ENCODE results near the gene CNTN2. TPM values are rescaled to one million over a fixed set of nuclear protein-coding genes. Genes with fewer than 3 reads are reported as not detected.

CNTN2 gene
- polyA plus RNA-seq, 1 donor from 2014 or later, result 3.2 TPM

DNA sequence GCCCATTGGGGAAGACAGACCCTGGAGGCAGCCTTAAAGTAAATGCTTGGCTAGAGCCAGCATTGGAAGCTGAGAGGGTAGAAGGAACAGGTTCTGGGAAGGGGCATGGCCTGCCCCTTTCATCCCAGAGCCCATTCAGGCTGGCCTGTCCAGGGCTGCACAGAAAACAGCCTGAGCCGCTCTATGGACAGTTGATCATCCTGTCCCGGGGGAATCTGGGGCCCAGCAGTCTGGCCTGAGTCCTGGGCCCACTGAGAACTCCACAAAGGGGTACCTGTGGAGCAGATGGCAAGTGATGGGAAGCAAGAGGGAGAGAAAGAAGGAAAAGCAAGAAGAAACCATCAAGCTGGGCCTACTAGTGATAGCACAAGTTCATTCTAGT, 28.0 kb downstream of the CNTN2 start:
- no peaks in the 10 kb centered on the region for H3K36me3 ChIP-seq (ENCODE audit: insufficient read depth, low read length)
- H3K4me2 ChIP-seq (ENCODE audit: low read length), result no peak overlapping the region
- H4K20me1 ChIP-seq (ENCODE audit: insufficient read depth), result no peaks in the 10 kb centered on the region
- no peaks in the 10 kb centered on the region for H3K9me2 ChIP-seq (ENCODE audit: insufficient read depth, low read length)
- no peak overlapping the region for H3K4me3 ChIP-seq (ENCODE audit: low read length)
- H3K9ac ChIP-seq (ENCODE audit: low read length), result no peak overlapping the region
- no peak overlapping the region for H2AFZ ChIP-seq (ENCODE audit: low read depth, low read length)
- no peaks in the 10 kb centered on the region for H3K27me3 ChIP-seq (ENCODE audit: insufficient read depth, low read depth, low read length)
- no peaks in the 10 kb centered on the region for H3F3A ChIP-seq (ENCODE audit: insufficient read depth, low read length, poor library complexity, severe bottlenecking)
- H3K27ac ChIP-seq (ENCODE audit: low read length), result no peak overlapping the region
- no peaks in the 10 kb centered on the region for H3K9me3 ChIP-seq (ENCODE audit: low read length)
- no peaks in the 10 kb centered on the region for H3K79me2 ChIP-seq (replicated peaks; ENCODE audit: insufficient read depth, low read length)
- TF ChIP-seq RAD21 (conservative IDR thresholded peaks at IDR 0.05) (no peak), POLR2AphosphoS5 (IDR thresholded peaks at IDR 0.05) (no peak)
- TF ChIP-seq, protein P1, sequence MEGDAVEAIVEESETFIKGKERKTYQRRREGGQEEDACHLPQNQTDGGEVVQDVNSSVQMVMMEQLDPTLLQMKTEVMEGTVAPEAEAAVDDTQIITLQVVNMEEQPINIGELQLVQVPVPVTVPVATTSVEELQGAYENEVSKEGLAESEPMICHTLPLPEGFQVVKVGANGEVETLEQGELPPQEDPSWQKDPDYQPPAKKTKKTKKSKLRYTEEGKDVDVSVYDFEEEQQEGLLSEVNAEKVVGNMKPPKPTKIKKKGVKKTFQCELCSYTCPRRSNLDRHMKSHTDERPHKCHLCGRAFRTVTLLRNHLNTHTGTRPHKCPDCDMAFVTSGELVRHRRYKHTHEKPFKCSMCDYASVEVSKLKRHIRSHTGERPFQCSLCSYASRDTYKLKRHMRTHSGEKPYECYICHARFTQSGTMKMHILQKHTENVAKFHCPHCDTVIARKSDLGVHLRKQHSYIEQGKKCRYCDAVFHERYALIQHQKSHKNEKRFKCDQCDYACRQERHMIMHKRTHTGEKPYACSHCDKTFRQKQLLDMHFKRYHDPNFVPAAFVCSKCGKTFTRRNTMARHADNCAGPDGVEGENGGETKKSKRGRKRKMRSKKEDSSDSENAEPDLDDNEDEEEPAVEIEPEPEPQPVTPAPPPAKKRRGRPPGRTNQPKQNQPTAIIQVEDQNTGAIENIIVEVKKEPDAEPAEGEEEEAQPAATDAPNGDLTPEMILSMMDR (IDR thresholded peaks at IDR 0.05; ENCODE audit: poor library complexity, severe bottlenecking), result no peak

DNA sequence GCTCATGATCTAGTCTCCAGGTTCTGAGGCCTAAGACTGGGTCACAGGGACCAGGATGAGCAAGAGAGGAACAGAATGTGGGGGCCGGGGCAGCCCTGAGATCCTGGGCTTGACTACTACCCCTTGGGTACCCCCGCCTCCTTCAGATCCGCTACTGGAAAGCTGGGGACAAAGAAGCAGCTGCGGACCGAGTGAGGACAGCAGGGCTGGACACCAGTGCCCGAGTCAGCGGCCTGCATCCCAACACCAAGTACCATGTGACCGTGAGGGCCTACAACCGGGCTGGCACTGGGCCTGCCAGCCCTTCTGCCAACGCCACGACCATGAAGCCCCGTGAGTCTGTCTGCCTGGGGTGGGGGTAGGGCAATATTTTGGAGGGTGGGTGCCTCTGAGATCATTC, 28.8 kb downstream of the CNTN2 start:
- Histone ChIP-seq H3K27ac (ENCODE audit: low read length) (no peak overlapping the region), H3F3A (ENCODE audit: insufficient read depth, low read length, poor library complexity, severe bottlenecking) (no peaks in the 10 kb centered on the region), H4K20me1 (ENCODE audit: insufficient read depth) (no peaks in the 10 kb centered on the region), H3K9me2 (ENCODE audit: insufficient read depth, low read length) (no peaks in the 10 kb centered on the region), H3K4me2 (ENCODE audit: low read length) (no peak overlapping the region), H3K79me2 (replicated peaks; ENCODE audit: insufficient read depth, low read length) (no peaks in the 10 kb centered on the region), H3K9ac (ENCODE audit: low read length) (no peak overlapping the region), H3K36me3 (ENCODE audit: insufficient read depth, low read length) (no peaks in the 10 kb centered on the region), H3K4me3 (ENCODE audit: low read length) (no peak overlapping the region), H3K27me3 (ENCODE audit: insufficient read depth, low read depth, low read length) (no peaks in the 10 kb centered on the region), H3K9me3 (ENCODE audit: low read length) (no peaks in the 10 kb centered on the region), H2AFZ (ENCODE audit: low read depth, low read length) (no peak overlapping the region)
- TF ChIP-seq, protein P1 (IDR thresholded peaks at IDR 0.05; ENCODE audit: poor library complexity, severe bottlenecking), result no peak
- TF ChIP-seq RAD21 (conservative IDR thresholded peaks at IDR 0.05), result no peak
- no peak for TF ChIP-seq EP300 (conservative IDR thresholded peaks at IDR 0.05; ENCODE audit: poor library complexity, severe bottlenecking)
- TF ChIP-seq TAF1 (IDR thresholded peaks at IDR 0.05; ENCODE audit: low read depth), result no peak
- TF ChIP-seq, protein P2, sequence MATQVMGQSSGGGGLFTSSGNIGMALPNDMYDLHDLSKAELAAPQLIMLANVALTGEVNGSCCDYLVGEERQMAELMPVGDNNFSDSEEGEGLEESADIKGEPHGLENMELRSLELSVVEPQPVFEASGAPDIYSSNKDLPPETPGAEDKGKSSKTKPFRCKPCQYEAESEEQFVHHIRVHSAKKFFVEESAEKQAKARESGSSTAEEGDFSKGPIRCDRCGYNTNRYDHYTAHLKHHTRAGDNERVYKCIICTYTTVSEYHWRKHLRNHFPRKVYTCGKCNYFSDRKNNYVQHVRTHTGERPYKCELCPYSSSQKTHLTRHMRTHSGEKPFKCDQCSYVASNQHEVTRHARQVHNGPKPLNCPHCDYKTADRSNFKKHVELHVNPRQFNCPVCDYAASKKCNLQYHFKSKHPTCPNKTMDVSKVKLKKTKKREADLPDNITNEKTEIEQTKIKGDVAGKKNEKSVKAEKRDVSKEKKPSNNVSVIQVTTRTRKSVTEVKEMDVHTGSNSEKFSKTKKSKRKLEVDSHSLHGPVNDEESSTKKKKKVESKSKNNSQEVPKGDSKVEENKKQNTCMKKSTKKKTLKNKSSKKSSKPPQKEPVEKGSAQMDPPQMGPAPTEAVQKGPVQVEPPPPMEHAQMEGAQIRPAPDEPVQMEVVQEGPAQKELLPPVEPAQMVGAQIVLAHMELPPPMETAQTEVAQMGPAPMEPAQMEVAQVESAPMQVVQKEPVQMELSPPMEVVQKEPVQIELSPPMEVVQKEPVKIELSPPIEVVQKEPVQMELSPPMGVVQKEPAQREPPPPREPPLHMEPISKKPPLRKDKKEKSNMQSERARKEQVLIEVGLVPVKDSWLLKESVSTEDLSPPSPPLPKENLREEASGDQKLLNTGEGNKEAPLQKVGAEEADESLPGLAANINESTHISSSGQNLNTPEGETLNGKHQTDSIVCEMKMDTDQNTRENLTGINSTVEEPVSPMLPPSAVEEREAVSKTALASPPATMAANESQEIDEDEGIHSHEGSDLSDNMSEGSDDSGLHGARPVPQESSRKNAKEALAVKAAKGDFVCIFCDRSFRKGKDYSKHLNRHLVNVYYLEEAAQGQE (IDR thresholded peaks at IDR 0.05; ENCODE audit: borderline replicate concordance), result no peak
- no peak for TF ChIP-seq SMC3 (conservative IDR thresholded peaks at IDR 0.05; ENCODE audit: poor library complexity)
- no peak for TF ChIP-seq POLR2AphosphoS5 (IDR thresholded peaks at IDR 0.05)
- no peak for TF ChIP-seq MXI1 (conservative IDR thresholded peaks at IDR 0.05; ENCODE audit: poor library complexity, severe bottlenecking)
- TF ChIP-seq EZH2 (IDR thresholded peaks at IDR 0.05; ENCODE audit: borderline replicate concordance, insufficient read depth, low read length, poor library complexity, severe bottlenecking), result no peak

Data from neural cell (in vitro differentiated cells).